ENCODE results near the gene UQCRC1. TPM values are rescaled to one million over a fixed set of nuclear protein-coding genes. Genes with fewer than 3 reads are reported as not detected.

The UQCRC1 gene
- total RNA-seq, 1 donor from 2014 or later, result 190 TPM

- H2AFZ ChIP-seq (ENCODE audit: low read depth, low read length), result no peak overlapping the region
- no peak for TF ChIP-seq CTCF (IDR thresholded peaks at IDR 0.05; ENCODE audit: insufficient read depth, low read depth, low read length)
- TF ChIP-seq EZH2 (IDR thresholded peaks at IDR 0.05; ENCODE audit: insufficient read depth, low read length), result no peak
- H3K9me3 Mint-ChIP-seq (ENCODE audit: unreplicated experiment), result no peaks in the 10 kb centered on the region
- H3K79me2 ChIP-seq (ENCODE audit: insufficient read depth, low read length), result peaks cover 9% of the 10 kb centered on the region
- H3K27me3 ChIP-seq (ENCODE audit: insufficient read depth, low read length), result no peaks in the 10 kb centered on the region
- peaks cover 14% of the 10 kb centered on the region for H3K27me3 Mint-ChIP-seq (ENCODE audit: low read depth, unreplicated experiment)
- no peaks in the 10 kb centered on the region for H3K4me1 Mint-ChIP-seq (ENCODE audit: low read depth, unreplicated experiment)
- no peak overlapping the region for H3K27ac Mint-ChIP-seq (ENCODE audit: unreplicated experiment)
- peaks cover 21% of the 10 kb centered on the region for H3K36me3 ChIP-seq (ENCODE audit: insufficient read depth, low read length)
- peaks cover 59% of the 10 kb centered on the region for H4K20me1 ChIP-seq (ENCODE audit: insufficient read depth, low read length)
- no peak overlapping the region for H3K4me3 ChIP-seq (ENCODE audit: insufficient read depth, low read depth, low read length)
- DNase-seq (ENCODE audit: low read depth), result no peak
- H3K4me2 ChIP-seq (ENCODE audit: low read length), result no peak overlapping the region
- H3K9me3 ChIP-seq (ENCODE audit: insufficient read depth, low read depth, low read length), result no peaks in the 10 kb centered on the region
- H3K4me1 ChIP-seq (ENCODE audit: insufficient read depth, low read length), result no peaks in the 10 kb centered on the region
- no peak overlapping the region for H3K9ac ChIP-seq (ENCODE audit: low read length)
- H3K36me3 Mint-ChIP-seq (ENCODE audit: low read depth, unreplicated experiment), result peaks cover 45% of the 10 kb centered on the region
- H3K4me3 Mint-ChIP-seq (ENCODE audit: unreplicated experiment), result no peak overlapping the region
- FAIRE-seq, result no peak
- H3K27ac ChIP-seq (ENCODE audit: low read depth, low read length), result no peak overlapping the region
Observed at GRCh38 chr3:48584836-48585235, 24.6 kb downstream of the UQCRC1 start.

- H3K9me3 ChIP-seq (ENCODE audit: insufficient read depth, low read depth, low read length), result no peaks in the 10 kb centered on the region
- Mint-ChIP-seq H3K36me3 (ENCODE audit: low read depth, unreplicated experiment) (peaks cover 42% of the 10 kb centered on the region), H3K27ac (ENCODE audit: unreplicated experiment) (no peak overlapping the region)
Observed at GRCh38 chr3:48581621-48582481, 27.6 kb downstream of the UQCRC1 start.

More at GRCh38 chr3:48581621-48582481, 27.6 kb downstream of the UQCRC1 start:
- DNase-seq (ENCODE audit: low read depth) (no peak), FAIRE-seq (no peak)
- H2AFZ ChIP-seq (ENCODE audit: low read depth, low read length), result no peak overlapping the region
- H3K79me2 ChIP-seq (ENCODE audit: insufficient read depth, low read length), result no peaks in the 10 kb centered on the region
- no peaks in the 10 kb centered on the region for H3K27me3 ChIP-seq (ENCODE audit: insufficient read depth, low read length)
- H3K4me1 ChIP-seq (ENCODE audit: insufficient read depth, low read length), result no peaks in the 10 kb centered on the region
- H3K4me3 ChIP-seq (ENCODE audit: insufficient read depth, low read depth, low read length), result no peak overlapping the region
- no peak overlapping the region for H3K4me2 ChIP-seq (ENCODE audit: low read length)
- H4K20me1 ChIP-seq (ENCODE audit: insufficient read depth, low read length), result peaks cover 38% of the 10 kb centered on the region
- Mint-ChIP-seq H3K9me3 (ENCODE audit: unreplicated experiment) (no peaks in the 10 kb centered on the region), H3K4me1 (ENCODE audit: low read depth, unreplicated experiment) (no peaks in the 10 kb centered on the region), H3K4me3 (ENCODE audit: unreplicated experiment) (no peak overlapping the region), H3K27me3 (ENCODE audit: low read depth, unreplicated experiment) (peaks cover 2% of the 10 kb centered on the region)
- TF ChIP-seq CTCF (IDR thresholded peaks at IDR 0.05; ENCODE audit: insufficient read depth, low read depth, low read length) (no peak), EZH2 (IDR thresholded peaks at IDR 0.05; ENCODE audit: insufficient read depth, low read length) (no peak)
- H3K27ac ChIP-seq (ENCODE audit: low read depth, low read length), result no peak overlapping the region
- H3K36me3 ChIP-seq (ENCODE audit: insufficient read depth, low read length), result peaks cover 30% of the 10 kb centered on the region
- H3K9ac ChIP-seq (ENCODE audit: low read length), result no peak overlapping the region

Data from astrocyte (in vitro differentiated cells and primary cell).